ENCODE data around the gene SLC5A1. TPM values are rescaled to one million over a fixed set of nuclear protein-coding genes. Genes with fewer than 3 reads are reported as not detected.

SLC5A1 gene
- total RNA-seq, 1 donor from 2014 or later, result not detected

DNA sequence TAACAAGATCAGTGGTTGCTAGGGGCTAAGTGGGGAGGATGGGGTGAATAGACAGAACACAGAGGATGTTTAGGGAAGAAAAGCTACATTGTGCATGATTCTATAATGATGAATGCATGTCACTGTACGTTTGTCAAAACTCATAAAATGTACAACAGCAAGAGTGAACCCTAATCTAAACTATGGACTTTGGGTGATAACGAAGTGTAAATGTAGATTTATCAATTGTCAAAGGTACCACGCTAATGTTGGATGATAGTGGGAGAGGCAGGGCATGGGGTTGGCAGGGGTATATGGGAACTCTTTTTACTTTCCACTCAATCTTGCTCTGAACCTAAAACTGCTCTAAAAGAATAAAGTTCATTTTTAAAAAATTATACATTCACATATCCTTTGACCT, 21.3 kb upstream of the SLC5A1 start:
- no peaks in the 10 kb centered on the region for H3K9me3 Mint-ChIP-seq (ENCODE audit: low read depth)
- H3K27me3 Mint-ChIP-seq, result peaks cover 11% of the 10 kb centered on the region
- H3K4me3 Mint-ChIP-seq (ENCODE audit: low read depth), result no peak overlapping the region
- no peaks in the 10 kb centered on the region for H3K36me3 Mint-ChIP-seq (ENCODE audit: insufficient read depth)
- H3K27ac Mint-ChIP-seq, result no peak overlapping the region
- TF ChIP-seq, protein P1, sequence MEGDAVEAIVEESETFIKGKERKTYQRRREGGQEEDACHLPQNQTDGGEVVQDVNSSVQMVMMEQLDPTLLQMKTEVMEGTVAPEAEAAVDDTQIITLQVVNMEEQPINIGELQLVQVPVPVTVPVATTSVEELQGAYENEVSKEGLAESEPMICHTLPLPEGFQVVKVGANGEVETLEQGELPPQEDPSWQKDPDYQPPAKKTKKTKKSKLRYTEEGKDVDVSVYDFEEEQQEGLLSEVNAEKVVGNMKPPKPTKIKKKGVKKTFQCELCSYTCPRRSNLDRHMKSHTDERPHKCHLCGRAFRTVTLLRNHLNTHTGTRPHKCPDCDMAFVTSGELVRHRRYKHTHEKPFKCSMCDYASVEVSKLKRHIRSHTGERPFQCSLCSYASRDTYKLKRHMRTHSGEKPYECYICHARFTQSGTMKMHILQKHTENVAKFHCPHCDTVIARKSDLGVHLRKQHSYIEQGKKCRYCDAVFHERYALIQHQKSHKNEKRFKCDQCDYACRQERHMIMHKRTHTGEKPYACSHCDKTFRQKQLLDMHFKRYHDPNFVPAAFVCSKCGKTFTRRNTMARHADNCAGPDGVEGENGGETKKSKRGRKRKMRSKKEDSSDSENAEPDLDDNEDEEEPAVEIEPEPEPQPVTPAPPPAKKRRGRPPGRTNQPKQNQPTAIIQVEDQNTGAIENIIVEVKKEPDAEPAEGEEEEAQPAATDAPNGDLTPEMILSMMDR (IDR thresholded peaks at IDR 0.05; ENCODE audit: unreplicated experiment), result no peak
- H3K4me1 Mint-ChIP-seq (ENCODE audit: low read depth), result no peaks in the 10 kb centered on the region
- no peak for DNase-seq (ENCODE audit: low spot score, unreplicated experiment)

DNA sequence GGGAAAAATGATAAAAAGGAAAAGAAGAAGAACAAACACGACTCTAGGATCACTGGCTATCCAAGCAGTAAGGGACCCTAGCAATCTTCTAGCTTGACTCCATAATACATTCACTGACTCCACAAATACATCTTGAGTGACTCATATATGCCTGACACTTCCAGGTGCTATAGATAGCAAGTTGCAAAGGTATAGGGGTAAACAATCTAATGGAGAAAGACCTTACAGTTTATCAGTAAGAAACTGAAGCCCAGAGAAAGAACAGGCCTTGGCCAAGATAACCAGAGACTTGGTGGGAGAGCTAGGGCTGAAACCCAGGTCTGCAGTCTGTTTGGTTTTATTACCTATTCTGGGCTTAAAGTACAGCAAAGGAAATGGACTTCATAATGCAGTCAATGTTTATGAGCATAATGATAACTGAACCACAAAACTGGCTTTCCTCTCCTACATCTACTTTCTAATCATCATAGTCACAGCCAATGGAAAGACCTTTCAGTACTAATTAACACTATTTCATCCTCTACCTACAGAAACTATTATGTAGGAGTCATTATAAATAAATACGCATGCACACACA, 19.7 kb upstream of the SLC5A1 start:
- no peak for DNase-seq (ENCODE audit: low spot score, unreplicated experiment)
- Mint-ChIP-seq H3K36me3 (ENCODE audit: insufficient read depth) (no peaks in the 10 kb centered on the region), H3K27ac (no peak overlapping the region), H3K27me3 (no peaks in the 10 kb centered on the region), H3K9me3 (ENCODE audit: low read depth) (no peaks in the 10 kb centered on the region), H3K4me1 (ENCODE audit: low read depth) (no peaks in the 10 kb centered on the region), H3K4me3 (ENCODE audit: low read depth) (no peak overlapping the region)
- TF ChIP-seq, protein P1 (IDR thresholded peaks at IDR 0.05; ENCODE audit: unreplicated experiment), result no peak

DNA sequence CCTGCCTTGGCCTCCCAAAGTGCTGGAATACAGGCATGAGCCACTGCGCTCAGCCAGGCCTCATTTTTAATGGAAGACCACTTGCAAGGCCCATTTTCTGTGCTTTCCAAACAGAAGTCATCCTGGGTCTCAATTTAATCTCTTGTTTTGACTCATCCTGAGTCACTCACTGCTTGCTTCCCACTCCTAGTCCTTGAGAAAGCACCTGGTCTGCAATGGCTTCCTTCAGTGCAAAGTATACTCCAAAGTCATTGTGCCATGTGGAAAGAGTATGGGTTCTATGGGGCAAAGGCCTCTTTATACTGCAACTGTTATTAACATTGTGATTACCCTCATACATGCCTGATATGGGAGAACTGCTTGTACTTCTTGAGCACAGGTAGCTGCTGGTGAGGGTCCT, 18.3 kb upstream of the SLC5A1 start:
- Mint-ChIP-seq H3K36me3 (ENCODE audit: insufficient read depth) (no peaks in the 10 kb centered on the region), H3K9me3 (ENCODE audit: low read depth) (no peaks in the 10 kb centered on the region), H3K27me3 (no peaks in the 10 kb centered on the region), H3K4me1 (ENCODE audit: low read depth) (peaks cover 2% of the 10 kb centered on the region), H3K4me3 (ENCODE audit: low read depth) (no peak overlapping the region), H3K27ac (no peak overlapping the region)
- TF ChIP-seq, protein P1 (IDR thresholded peaks at IDR 0.05; ENCODE audit: unreplicated experiment), result no peak
- DNase-seq (ENCODE audit: low spot score, unreplicated experiment), result no peak

DNA sequence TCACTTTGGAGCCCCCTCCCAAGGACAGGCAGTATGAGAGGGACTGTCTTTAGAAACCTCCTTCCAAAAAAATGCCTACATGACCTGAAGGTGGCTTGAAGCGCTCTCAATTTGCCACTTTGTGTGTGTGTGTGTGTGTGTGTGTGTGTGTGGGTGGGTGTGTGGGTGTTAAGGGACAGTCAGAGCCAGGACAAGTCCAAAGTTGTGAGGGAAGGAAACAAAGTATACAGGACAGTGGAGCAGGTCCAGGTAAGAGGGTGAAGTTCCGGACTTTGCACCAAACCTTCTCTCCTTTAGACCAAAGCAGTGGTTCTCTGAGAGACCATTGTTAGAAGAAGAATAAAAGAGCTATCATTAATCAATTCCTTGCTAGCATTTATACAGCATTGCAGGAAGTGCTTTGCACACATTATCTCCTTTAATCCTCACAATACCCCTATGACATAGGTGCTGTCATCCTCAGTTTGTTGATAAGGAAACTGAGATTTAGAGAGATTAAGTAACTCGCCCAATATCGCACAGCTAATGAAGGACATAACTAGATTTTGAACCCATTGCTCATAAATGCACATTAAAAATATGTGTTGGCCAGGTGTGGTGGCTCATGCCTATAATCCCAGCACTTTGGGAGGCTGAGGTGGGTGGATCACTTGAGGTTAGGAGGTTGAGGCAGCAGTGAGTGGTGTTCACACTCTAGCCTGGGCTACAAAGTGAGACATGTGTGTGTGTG, 12.4 kb upstream of the SLC5A1 start:
- Mint-ChIP-seq H3K4me3 (ENCODE audit: low read depth) (no peak overlapping the region), H3K9me3 (ENCODE audit: low read depth) (no peaks in the 10 kb centered on the region), H3K4me1 (ENCODE audit: low read depth) (peaks cover 8% of the 10 kb centered on the region), H3K36me3 (ENCODE audit: insufficient read depth) (no peaks in the 10 kb centered on the region), H3K27me3 (no peaks in the 10 kb centered on the region), H3K27ac (no peak overlapping the region)
- TF ChIP-seq, protein P1 (IDR thresholded peaks at IDR 0.05; ENCODE audit: unreplicated experiment), result no peak
- DNase-seq (ENCODE audit: low spot score, unreplicated experiment), result no peak

DNA sequence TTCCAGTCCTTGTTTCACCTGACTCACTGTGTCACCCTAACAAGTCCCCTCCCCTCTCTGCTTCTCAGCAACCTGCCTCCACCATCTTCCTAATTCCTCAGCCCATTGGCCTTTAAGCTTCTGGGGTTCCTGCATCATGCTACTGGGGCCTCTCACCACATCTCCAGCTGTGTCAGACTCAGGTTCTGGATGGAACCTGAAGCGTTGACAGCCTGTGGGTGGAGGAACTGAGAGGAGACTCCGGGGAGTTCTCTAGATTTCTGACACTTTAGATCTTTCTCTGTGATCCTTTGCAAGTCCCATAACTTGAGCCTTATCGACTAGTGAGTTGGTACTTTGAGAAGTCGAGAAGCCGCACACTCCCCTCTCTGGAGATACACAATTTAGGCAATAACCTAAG, 11.6 kb upstream of the SLC5A1 start:
- H3K4me1 Mint-ChIP-seq (ENCODE audit: low read depth), result peaks cover 8% of the 10 kb centered on the region
- no peak for DNase-seq (ENCODE audit: low spot score, unreplicated experiment)
- H3K4me3 Mint-ChIP-seq (ENCODE audit: low read depth), result no peak overlapping the region
- no peaks in the 10 kb centered on the region for H3K36me3 Mint-ChIP-seq (ENCODE audit: insufficient read depth)
- no peaks in the 10 kb centered on the region for H3K27me3 Mint-ChIP-seq
- no peaks in the 10 kb centered on the region for H3K9me3 Mint-ChIP-seq (ENCODE audit: low read depth)
- H3K27ac Mint-ChIP-seq, result no peak overlapping the region
- TF ChIP-seq, protein P1 (IDR thresholded peaks at IDR 0.05; ENCODE audit: unreplicated experiment), result no peak
